Muscle of leg (tissue), 11 donors: ENCODE results near the gene POLR2J. TPM values are rescaled to one million over a fixed set of nuclear protein-coding genes. Genes with fewer than 3 reads are reported as not detected.

Experiments used
- DNase-seq: peaks from one replicate; pipeline ENCODE4 v3.0.0; 2013
- H3K27ac ChIP-seq: one replicate; pipeline ENCODE4 v1.5.1; 2013; ENCODE audit warnings: mild to moderate bottlenecking, low read length, control low read depth
- H3K27me3 ChIP-seq: one replicate; pipeline ENCODE4 v1.6.1; 2013; ENCODE audit warnings: low read length; ENCODE audit not compliant: control insufficient read depth, insufficient read depth
- H3K36me3 ChIP-seq: one replicate; pipeline ENCODE4 v1.6.1; 2013; ENCODE audit warnings: low read length; ENCODE audit not compliant: control insufficient read depth, insufficient read depth
- H3K4me1 ChIP-seq: one replicate; pipeline ENCODE4 v1.6.1; 2013; ENCODE audit warnings: low read length; ENCODE audit not compliant: control insufficient read depth, insufficient read depth
- H3K4me3 ChIP-seq: one replicate; pipeline ENCODE4 v1.5.1; 2013; ENCODE audit warnings: low read length, control low read depth
- H3K9me3 ChIP-seq: replicated peaks from 2 replicates; pipeline ENCODE4 v1.6.1; 2013; ENCODE audit warnings: low read depth, low read length; ENCODE audit not compliant: control insufficient read depth
- WGBS: methylation state at CpG from one replicate; pipeline ENCODE4 v1.1.5; 2013; ENCODE audit warnings: missing lambda C conversion rate; ENCODE audit not compliant: insufficient coverage; 5-methylcytosine and 5-hydroxymethylcytosine counted together
- polyA plus RNA-seq, 8 donors: library from polyadenylated mRNA; unstranded; fragments of 120-200 nt; gene quantifications; one replicate each; pipeline versions ENCODE4 v1.2.1 to v1.2.3, GENCODE V29; 2013; ENCODE audit warnings: inconsistent platforms in 1 of 8, low replicate concordance in 1 of 8; ENCODE audit not compliant: insufficient read length in 8 of 8, insufficient read depth in 1 of 8
- total RNA-seq: library from RNA; stranded (reverse); fragments of 120-200 nt; gene quantifications from one replicate; pipeline ENCODE4 v1.2.4, GENCODE V29; 2013

The POLR2J gene
- total and polyA plus RNA-seq, 9 donors = 29.8 to 45.7 (median 34.9) TPM

- peaks cover 32% of the 10 kb centered on the region for H3K36me3 ChIP-seq
- 80% methylated on average over 7 of the region's 7 CpGs for WGBS
- peaks cover 7% of the 10 kb centered on the region for H3K4me1 ChIP-seq
- no peak for DNase-seq
- H3K27ac ChIP-seq = no peak overlapping the region
- H3K27me3 ChIP-seq = no peaks in the 10 kb centered on the region
- no peak overlapping the region for H3K4me3 ChIP-seq
- H3K9me3 ChIP-seq = no peaks in the 10 kb centered on the region
Measured at GRCh38 chr7:102453319-102453718, 25.4 kb downstream of the POLR2J start.

- H3K9me3 ChIP-seq = no peaks in the 10 kb centered on the region
- WGBS = 95% methylated on average over 3 of the region's 6 CpGs
Measured at GRCh38 chr7:102452451-102452850, 26.3 kb downstream of the POLR2J start.

DNA sequence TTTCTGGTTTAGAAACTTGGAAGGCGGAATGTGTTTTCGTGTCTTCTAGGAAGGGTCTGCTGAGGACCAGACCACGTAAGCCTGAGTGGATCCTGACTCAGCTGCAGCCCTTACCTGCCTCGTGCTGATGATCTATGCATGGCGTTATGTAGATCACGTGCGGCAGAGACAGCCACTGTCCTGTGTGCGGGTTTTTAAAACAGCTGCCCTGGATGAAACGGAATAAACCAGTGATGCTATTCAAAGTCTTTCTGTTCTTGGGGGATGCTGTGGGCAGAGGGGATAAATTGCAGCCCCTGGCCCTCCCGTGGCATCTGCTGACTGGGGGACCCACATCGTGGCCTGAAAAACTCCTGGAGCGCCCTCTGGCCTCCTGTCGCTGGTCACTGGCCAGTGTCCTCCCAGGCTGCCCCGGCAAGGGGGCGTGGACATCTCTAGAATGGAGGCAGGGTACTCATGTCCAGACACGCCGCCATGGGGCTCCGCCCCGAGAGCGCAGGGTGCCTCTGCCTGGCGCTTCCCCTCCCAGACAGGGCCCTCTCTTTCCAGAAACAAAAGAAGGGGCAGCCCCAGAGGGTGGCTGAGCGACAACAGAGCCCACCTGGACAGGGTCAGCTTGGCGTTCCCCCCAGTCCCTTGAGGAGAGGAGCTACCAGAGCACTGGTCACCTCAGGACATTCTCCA, 27.2 kb downstream of the POLR2J start:
- WGBS = 40% methylated on average over 23 of the region's 23 CpGs
- Histone ChIP-seq H3K27ac (no peak overlapping the region), H3K36me3 (peaks cover 27% of the 10 kb centered on the region), H3K4me3 (no peak overlapping the region), H3K9me3 (no peaks in the 10 kb centered on the region), H3K4me1 (peaks cover 7% of the 10 kb centered on the region), H3K27me3 (no peaks in the 10 kb centered on the region)
- no peak for DNase-seq

More at GRCh38 chr7:102452451-102452850, 26.3 kb downstream of the POLR2J start:
- Histone ChIP-seq H3K36me3 (peaks cover 27% of the 10 kb centered on the region), H3K27me3 (no peaks in the 10 kb centered on the region), H3K4me3 (no peak overlapping the region), H3K27ac (no peak overlapping the region), H3K4me1 (peaks cover 7% of the 10 kb centered on the region)
- no peak for DNase-seq

GRCh38 chr7:102450242-102450641, 28.5 kb downstream of the POLR2J start:
- Histone ChIP-seq H3K4me3 (no peak overlapping the region), H3K4me1 (peaks cover 7% of the 10 kb centered on the region), H3K36me3 (peaks cover 20% of the 10 kb centered on the region), H3K27me3 (no peaks in the 10 kb centered on the region), H3K9me3 (no peaks in the 10 kb centered on the region), H3K27ac (no peak overlapping the region)
- no peak for DNase-seq
- 71% methylated on average over 3 of the region's 6 CpGs for WGBS

- H3K4me1 ChIP-seq = peaks cover 7% of the 10 kb centered on the region
- 95% methylated on average over 12 of the region's 15 CpGs for WGBS
- no peak overlapping the region for H3K4me3 ChIP-seq
- H3K36me3 ChIP-seq = peaks cover 16% of the 10 kb centered on the region
- no peaks in the 10 kb centered on the region for H3K27me3 ChIP-seq
- no peak for DNase-seq
- no peak overlapping the region for H3K27ac ChIP-seq
- H3K9me3 ChIP-seq = no peaks in the 10 kb centered on the region
Measured at GRCh38 chr7:102449136-102449535, 29.6 kb downstream of the POLR2J start.

DNA sequence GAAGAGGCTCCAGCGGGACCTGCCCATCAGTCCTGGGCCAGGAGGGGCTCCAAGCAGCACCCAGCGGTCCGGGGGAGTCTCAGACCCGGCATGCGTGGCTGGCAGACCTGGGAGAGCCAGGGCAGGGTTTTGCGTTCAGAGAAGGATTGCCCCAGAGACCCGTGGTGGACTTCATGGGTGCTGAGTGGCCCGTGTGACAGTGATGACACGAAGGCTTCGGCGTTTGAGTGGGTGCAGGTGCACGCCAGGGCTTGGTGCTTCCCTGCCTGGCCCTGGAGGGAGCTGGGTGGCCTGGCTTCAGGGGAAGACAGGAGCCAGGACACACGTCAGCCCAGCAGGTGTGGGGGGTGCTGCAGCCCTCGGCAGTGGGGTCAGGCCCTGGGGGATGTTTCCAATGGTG, 31.4 kb downstream of the POLR2J start:
- 90% methylated on average over 14 of the region's 14 CpGs for WGBS
- H3K27ac ChIP-seq = no peak overlapping the region
- no peaks in the 10 kb centered on the region for H3K27me3 ChIP-seq
- no peak for DNase-seq
- no peaks in the 10 kb centered on the region for H3K9me3 ChIP-seq
- H3K36me3 ChIP-seq = peaks cover 21% of the 10 kb centered on the region
- H3K4me1 ChIP-seq = peaks cover 7% of the 10 kb centered on the region
- no peak overlapping the region for H3K4me3 ChIP-seq

DNA sequence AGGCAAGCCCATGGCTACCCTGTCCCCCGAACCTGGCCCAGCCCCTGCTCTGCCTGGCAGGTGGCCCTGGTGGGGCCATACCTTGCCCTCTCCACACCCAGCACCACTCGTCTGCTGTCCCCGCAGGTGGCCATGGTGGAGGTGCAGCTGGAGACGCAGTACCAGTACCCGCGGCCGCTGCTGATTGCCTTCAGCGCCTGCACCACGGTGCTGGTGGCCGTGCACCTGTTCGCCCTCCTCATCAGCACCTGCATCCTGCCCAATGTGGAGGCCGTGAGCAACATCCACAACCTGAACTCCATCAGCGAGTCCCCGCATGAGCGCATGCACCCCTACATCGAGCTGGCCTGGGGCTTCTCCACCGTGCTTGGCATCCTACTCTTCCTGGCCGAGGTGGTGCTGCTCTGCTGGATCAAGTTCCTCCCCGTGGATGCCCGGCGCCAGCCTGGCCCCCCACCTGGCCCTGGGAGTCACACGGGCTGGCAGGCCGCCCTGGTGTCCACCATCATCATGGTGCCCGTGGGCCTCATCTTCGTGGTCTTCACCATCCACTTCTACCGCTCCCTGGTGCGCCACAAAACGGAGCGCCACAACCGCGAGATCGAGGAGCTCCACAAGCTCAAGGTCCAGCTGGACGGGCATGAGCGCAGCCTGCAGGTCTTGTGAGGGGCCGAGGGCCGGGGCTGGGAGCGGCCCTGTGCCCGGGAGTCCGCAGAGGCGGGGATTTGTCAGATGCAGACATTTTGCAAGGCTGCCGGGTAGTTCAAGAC, 32.1 kb downstream of the POLR2J start:
- Histone ChIP-seq H3K27me3 (no peaks in the 10 kb centered on the region), H3K4me3 (no peak overlapping the region), H3K27ac (no peak overlapping the region), H3K4me1 (peaks cover 4% of the 10 kb centered on the region), H3K36me3 (peaks cover 26% of the 10 kb centered on the region), H3K9me3 (no peaks in the 10 kb centered on the region)
- 95% methylated on average over 40 of the region's 41 CpGs for WGBS
- no peak for DNase-seq

- Histone ChIP-seq H3K36me3 (peaks cover 26% of the 10 kb centered on the region), H3K9me3 (no peaks in the 10 kb centered on the region), H3K27ac (no peak overlapping the region), H3K4me3 (no peak overlapping the region), H3K27me3 (no peaks in the 10 kb centered on the region), H3K4me1 (no peaks in the 10 kb centered on the region)
- WGBS = 50% methylated on average over 2 of the region's 2 CpGs
- DNase-seq = no peak
Measured at GRCh38 chr7:102445674-102446071, 33.0 kb downstream of the POLR2J start.

GRCh38 chr7:102444961-102445673, 33.6 kb downstream of the POLR2J start:
- H3K36me3 ChIP-seq = peaks cover 28% of the 10 kb centered on the region
- no peaks in the 10 kb centered on the region for H3K27me3 ChIP-seq
- H3K9me3 ChIP-seq = no peaks in the 10 kb centered on the region
- H3K27ac ChIP-seq = no peak overlapping the region
- peaks cover 5% of the 10 kb centered on the region for H3K4me1 ChIP-seq
- no peak overlapping the region for H3K4me3 ChIP-seq
- WGBS = 87% methylated on average over 10 of the region's 17 CpGs
- no peak for DNase-seq
